Stimulated activated CD4-positive, alpha-beta T cell treated with anti-CD3 and anti-CD28 coated beads, Interleukin-4, amount 100 ng/mL, for 48 hours (primary cell): ENCODE data around the gene ATP8B1.
"Not testable (repeated sequence)": the region's sequence is repeated elsewhere in the genome, so short reads cannot be mapped to it uniquely, and the experiment has no call there.

Source experiments
- DNase-seq, 2 donors: peaks; one replicate each; pipeline ENCODE4 v3.0.0-alpha.2; 2020; ENCODE audit warnings: low read depth in 2 of 2

ATP8B1 gene

DNA sequence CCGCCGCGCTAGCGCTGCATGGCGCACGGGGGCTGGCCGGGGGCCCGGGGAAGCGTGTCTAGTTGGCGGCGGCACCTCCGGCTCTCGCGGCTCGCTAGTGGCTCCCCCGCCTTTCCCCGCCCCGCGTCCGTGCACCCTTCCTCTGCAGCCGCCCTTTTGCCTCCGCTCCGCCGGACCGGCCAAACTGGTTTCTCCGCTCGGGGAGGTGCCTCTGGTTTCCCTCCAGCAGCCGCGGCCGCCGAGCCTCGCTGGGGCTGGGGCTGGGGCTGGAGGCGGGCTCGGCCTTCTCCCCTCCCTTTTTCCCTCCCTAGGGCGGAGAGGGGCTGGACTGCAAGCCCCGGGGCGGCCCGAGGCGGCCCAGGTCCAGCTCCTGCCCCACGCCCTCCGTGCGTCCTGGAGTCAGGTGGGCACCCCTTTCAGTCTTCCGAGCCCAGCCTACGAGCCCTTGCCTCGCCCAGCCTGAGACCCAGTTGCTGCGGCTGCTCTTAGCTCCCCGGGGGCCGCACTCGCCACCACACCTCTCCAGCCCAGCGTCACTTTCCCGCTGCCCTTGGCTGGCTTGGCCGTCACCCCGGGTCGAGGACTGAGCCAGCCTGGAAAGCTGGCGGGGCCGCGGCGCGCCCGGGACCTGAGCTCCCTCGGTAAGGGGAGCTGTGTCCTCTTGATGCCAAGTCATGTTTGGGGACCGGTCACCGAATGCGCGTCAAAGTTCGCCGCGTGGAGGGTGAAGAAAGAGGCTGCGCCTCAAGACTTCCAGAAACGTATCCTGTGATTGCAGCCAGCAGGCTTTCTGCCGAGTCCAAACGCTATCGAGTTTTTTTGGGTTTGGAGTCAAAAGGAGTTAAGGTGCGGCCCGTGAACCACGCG, at the start of gene ATP8B1:
ATP8B1 (minus strand) TSS at position 213 of the 867 bp plus-strand sequence. CDS start 71,508 bp downstream, outside the sequence.
- no peak for DNase-seq

DNA sequence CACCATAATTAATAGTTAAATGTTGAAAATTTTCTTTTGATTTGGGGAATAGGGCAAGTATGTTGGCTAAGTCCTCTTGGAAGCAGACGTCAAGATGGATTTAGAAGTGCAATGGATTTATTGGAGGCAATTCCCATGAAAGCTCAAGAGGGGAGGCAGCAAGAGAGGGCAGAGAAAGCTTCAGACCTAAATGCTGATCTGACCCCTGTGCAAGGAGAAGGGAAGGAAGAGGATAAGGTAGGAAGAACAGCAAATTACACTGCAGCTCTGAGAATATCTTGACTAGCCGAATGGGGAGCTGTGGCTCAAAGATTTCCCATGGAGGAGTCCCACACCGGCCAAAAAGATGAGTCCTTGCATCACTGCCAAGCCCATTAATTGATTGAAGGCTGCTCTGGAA, 46.9 kb upstream of the ATP8B1 start:
- no peak for DNase-seq

DNA sequence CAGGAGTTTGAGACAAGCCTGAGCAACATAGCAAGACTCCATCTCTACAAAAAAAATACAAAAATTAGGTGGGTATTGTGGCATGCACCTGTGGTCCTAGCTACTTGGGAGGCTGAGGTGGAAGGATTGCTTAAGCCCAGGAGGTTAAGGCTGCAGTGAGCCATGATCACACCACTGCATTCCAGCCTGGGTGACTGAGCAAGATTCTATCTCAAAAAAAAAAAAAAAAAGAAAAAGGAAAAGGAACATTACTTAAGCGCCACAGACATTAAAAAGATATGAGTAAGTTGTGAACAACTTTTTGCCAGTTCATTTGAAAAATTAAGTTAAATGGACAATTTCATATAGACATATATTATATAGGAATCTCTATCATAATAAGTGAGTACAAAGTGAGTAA, 45.3 kb upstream of the ATP8B1 start:
- not testable (repeated sequence) for DNase-seq

GRCh38 chr18:57847431-57847830, 44.3 kb upstream of the ATP8B1 start:
- not testable (repeated sequence) for DNase-seq

- no peak for DNase-seq
These were observed 43.1 kb upstream of the ATP8B1 start for GRCh38 chr18:57846258-57846657.

- no peak for DNase-seq
These were observed 42.5 kb upstream of the ATP8B1 start for GRCh38 chr18:57845605-57846074.

DNA sequence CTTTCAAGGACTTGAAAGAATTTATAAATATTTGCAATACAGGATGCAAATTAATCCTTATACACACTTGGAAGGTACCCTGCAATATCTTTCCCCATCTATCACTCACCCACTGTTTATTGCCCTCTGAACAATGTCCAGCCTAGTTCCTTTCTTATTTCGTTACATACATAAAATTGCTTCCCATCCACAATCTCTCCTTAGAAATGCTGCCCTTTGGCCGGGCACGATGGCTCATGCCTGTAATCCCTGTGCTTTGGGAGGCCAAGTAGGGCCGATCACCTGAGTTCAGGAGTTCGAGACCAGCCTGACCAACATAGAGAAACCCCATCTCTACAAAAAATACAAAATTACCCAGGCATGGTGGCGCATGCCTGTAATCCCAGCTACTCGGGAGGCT, 41.2 kb upstream of the ATP8B1 start:
- no peak for DNase-seq

- DNase-seq = no peak
These were observed 40.3 kb upstream of the ATP8B1 start for GRCh38 chr18:57843386-57843785.

GRCh38 chr18:57841568-57841967, 38.5 kb upstream of the ATP8B1 start:
- DNase-seq = no peak

DNA sequence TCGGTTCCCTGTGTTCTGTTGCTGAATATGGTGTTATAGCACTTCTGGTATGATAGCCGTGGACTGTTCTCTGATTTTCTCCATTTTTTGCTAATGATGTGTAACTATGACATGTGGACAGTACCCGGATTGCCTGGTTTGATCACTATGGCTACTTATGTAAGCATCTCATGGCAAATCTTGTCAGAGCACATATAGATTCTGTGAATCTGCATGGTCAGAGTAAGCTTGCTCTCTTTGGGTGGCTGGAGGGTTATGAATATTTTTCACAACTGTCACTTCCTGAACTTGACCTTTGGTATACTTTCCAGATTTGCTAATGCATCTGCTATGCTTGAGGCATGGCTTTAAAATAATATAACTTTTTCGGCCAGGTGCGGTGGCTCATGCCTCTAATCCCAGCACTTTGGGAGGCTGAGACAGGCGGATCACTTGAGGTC, 36.8 kb upstream of the ATP8B1 start:
- no peak for DNase-seq

GRCh38 chr18:57837917-57838548, 34.9 kb upstream of the ATP8B1 start:
- peak; percentile 18 to 50 for DNase-seq

DNA sequence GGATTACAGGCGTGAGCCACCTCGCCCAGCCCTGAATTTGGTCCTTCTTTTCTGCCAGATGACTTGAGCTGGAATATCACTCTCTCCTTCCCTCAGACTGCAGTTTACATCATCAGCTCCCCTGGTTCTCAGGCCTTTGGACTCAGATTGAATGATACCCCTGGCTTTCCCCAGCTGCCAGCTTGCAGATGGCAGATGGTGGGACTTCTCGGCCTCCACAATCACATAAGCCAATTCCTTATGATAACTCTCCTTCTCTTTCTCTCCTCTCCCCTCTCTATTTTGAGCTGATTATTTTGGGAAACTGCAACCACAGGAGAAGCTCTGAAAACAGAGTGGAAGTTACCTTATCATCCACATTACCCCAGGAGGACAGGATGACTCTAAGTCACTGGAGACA, 33.4 kb upstream of the ATP8B1 start:
- DNase-seq = no peak

- DNase-seq = no peak
These were observed 32.8 kb upstream of the ATP8B1 start for GRCh38 chr18:57835904-57836303.

DNA sequence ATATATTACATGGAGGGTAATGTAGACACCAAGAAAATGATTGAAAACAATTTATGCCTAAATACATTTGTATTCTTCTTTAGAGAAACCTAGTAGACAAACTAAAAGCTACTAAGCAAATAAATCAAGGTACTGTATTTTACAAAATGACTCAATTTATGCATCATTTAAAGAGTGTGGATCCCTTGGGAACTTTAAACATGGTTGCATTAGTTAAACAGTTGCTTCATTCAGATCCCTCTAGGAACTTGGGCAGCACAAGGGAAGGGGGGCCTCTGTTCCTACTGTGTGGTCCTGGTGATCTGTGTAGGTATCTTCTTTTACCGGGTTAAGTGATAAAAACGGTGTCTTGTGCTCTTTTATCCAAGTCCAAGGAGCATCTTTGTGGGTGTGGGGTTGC, 31.5 kb upstream of the ATP8B1 start:
- no peak for DNase-seq

- DNase-seq = no peak
These were observed 30.5 kb upstream of the ATP8B1 start for GRCh38 chr18:57833441-57834101.

GRCh38 chr18:57832730-57833129, 29.6 kb upstream of the ATP8B1 start:
- no peak for DNase-seq

- no peak for DNase-seq
These were observed 28.7 kb upstream of the ATP8B1 start for GRCh38 chr18:57831597-57832377.

DNA sequence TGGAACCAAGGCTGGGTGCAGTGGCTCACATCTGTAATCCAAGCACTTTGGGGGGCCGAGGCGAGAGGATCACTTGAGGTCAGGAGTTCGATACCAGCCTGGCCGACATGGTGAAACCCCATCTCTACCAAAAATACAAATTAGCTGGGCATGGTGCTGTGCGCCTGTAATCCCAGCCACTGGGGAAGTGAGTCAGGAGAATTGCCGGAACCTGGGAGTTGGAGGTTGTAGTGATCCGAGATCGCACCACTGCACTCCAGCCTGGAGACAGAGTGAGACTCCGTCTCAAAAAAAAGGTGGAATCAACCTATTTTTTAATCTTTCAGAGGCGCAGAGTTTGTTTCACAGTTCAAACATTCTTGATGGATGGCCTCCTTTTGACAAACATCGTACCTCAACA, 24.5 kb upstream of the ATP8B1 start:
- no peak for DNase-seq

DNA sequence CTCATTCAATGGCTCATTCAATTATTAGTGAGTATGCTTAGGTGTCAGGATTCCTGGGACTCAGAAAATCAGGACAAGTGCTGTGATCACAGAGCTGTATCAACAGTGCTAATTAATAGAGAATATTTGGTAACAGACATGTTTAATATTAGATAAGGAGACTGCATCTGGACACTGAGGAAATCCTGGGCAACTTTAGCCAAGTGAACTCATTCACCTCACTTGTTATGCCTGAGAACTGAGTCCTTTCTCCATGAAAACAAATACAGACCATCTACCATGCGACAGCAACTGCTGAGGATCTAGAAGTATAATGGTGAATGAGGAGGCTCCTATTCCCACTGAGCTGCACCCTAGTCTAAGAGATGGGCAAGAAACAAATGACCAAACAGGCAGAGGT, 23.1 kb upstream of the ATP8B1 start:
- DNase-seq = no peak

DNA sequence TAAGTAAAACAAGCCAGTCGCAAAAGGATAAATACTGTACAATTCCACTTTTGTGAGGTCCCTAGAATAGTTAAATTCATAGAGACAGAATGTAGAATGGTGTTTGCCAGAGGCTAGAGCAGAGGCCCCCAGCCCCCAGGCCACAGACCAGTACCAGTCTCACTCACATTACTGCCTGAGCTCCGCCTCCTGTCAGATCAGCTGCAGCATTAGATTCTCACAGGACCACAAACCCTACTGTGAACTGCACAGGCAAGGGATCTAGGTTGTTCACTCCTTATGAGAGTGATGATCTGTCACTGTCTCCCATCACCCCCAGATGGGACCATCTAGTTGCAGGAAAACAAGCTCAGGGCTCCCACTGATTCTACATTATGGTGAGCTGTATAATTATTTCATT, 17.5 kb upstream of the ATP8B1 start:
- DNase-seq = not testable (repeated sequence)

- DNase-seq = no peak
These were observed 16.8 kb upstream of the ATP8B1 start for GRCh38 chr18:57819671-57820460.
